GM18505 (cell line): ENCODE data around the gene KPNA6.
"Not testable (repeated sequence)": the region's sequence is repeated elsewhere in the genome, so short reads cannot be mapped to it uniquely, and the experiment has no call there.

Experiments
- ATAC-seq: cut with Tn5 transposase; IDR thresholded peaks from one replicate; pipeline ENCODE4 v1.9.1; 2021; ENCODE audit not compliant: unreplicated experiment
- POLR2A ChIP-seq: IDR thresholded peaks from 4 replicates; pipeline ENCODE4 v1.6.1; 2011; ENCODE audit warnings: borderline replicate concordance; ENCODE audit not compliant: insufficient read depth, insufficient read length; ENCODE audit errors: extremely low read depth

Gene KPNA6

DNA sequence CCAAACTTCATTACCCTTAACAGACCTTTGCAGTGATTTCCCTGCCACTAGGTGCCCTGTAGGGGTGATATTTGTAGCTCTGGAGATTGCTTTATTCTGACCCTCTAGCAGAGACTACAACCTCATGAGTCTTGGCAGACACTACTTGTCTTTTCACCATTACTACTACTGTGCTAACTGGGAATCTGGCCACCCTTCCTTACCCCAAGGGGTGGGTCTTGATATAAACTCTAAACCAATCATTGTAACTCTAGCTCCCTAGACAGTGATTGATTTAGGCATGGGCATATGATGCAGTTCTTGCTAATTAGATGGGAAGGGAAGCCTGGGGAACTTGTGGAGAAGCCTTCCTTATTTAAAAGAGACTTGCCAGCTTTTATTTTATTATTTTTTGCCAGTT is 3.9 kb downstream of the KPNA6 start:
- no peak for ATAC-seq

DNA sequence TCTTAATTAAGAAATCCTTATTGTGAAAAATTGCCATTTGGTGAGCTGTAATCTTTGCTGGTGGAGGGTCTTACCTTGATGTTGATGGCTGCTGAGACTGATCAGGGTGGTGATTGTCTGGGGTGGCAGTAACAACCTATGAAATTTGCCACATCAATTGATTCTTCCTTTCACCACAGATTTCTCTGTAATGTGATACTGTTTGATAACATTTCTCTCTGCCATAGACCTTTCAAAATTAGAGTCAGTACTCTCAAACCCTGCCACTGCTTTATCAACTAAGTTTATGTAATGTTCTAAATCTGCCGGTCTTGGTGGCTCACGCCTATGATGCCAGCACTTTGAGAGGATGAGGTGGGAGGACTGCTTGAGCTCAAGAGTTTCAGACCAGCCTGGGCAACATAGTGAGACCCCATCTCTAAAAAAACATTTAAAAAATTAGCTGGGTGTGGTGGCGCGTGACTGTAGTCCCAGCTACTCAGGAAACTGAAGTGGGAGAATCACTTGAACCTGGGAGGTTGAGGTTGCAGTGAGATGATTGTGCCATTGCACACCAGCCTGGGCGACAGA is 5.0 kb downstream of the KPNA6 start:
- ATAC-seq = no peak
- TF ChIP-seq POLR2A = no peak

More for the DNA sequence above, 3.9 kb downstream of the KPNA6 start:
- TF ChIP-seq POLR2A = no peak

DNA sequence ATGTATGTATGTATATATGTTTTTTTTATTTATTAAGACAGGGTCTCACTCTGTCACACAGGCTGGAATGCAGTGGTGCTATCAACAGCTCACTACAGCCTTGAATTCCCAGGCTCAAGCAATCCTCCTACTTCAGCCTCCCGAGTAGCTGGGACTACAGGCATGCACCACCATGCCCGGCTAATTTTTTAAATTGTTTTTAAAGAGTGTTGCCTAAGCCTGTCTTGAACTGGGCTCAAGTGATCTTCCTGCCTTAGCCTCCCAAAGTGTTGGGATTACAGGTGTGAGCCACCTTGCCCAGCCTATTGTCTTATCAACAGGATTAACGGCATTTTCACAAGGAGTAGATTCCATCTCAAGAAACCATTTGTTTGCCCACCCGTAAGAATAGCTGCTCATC is 5.6 kb downstream of the KPNA6 start:
- not testable (repeated sequence) for ATAC-seq

DNA sequence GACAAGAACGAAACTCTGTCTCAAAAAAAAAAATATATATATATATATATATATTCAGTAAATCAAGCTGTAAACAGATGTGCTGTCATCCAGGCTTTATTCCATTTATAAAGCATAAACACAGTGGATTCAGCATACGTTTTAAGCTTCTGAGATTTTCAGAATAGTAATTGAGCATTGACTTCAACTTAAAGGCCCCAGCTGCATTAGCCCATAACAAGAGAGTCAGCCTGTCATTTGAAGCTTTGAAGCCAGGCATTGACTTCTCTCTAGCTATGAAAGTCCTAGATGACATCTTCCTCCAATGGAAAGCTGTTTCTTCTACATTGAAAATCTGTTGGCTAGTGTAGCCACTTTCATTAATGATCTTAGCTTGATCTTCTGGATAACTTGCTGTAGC is 6.6 kb downstream of the KPNA6 start:
- no peak for TF ChIP-seq POLR2A
- ATAC-seq = no peak

DNA sequence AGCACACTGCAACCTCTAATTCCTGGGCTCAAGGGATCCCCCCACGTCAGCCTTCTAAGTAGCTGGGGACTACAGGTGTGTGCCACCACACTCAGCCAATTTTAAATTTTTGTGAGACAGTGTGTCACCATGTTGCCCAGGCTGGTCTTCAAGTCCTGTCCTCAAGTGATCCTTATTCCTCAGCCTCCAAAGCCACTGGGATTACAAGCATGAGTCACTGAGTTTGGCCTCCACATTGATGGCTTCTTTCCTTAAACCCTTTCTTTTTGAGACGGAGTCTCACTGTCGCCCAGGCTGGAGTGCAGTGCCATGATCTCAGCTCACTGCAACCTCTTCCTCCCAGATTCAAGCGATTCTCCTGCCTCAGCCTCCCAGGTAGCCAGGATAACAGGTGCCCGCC is 7.6 kb downstream of the KPNA6 start:
- TF ChIP-seq POLR2A = no peak
- ATAC-seq = no peak

DNA sequence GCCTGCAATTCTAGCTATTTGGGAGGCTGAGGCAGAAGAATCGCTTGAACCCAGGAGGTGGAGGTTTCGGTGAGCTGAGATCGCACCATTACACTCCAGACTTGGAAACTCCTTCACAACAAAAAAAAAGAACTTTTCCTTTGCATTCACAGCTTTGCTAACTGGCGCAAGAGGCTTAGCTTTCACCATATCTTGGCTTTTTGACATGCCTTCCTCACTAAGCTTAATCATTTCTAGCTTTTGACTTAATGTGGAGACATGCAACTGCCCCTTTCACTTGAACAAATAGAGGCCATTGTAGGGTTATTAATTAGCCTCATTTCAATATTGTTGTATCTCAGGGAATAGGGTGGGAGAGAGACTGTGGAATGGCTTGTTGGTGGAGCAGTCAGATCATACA is 8.7 kb downstream of the KPNA6 start:
- TF ChIP-seq POLR2A = no peak
- ATAC-seq = no peak

DNA sequence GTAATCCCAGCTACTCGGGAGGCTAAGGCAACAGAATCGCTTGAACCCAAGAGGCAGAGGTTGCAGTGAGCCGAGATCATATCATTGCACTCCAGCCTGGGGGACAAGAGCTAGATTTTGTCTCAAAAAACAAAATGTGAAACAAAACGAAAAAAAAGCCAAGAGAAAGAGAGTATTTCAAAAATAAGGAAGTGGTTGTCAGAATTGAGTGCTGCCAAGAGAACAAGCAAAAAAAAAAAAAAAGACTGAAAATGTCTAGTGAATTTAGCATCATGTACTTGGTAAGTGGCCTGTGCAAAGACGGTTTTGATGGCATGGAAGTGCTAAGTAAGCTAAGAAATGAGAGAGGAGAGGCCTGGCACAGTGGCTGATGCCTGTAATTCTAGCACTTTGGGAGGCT is 14.3 kb downstream of the KPNA6 start:
- TF ChIP-seq POLR2A = no peak
- no peak for ATAC-seq

DNA sequence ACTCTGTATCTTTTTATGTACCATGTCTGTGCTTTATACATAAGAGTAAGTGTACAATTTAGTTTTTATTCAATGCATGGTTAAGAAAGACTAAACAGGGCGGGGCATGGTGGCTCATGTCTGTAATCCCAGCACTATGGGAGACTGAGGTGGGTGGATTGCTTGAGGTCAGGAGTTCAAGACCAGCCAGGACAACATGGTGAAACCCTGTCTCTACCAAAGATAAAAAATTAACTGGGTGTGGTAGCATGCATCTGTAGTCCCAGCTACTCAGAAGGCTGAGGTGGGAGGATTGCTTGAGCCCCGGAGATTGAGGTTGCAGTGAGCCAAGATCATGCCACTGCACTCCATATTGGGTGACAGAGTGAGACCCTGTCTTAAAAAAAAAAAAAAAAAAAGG is 15.5 kb downstream of the KPNA6 start:
- not testable (repeated sequence) for ATAC-seq

DNA sequence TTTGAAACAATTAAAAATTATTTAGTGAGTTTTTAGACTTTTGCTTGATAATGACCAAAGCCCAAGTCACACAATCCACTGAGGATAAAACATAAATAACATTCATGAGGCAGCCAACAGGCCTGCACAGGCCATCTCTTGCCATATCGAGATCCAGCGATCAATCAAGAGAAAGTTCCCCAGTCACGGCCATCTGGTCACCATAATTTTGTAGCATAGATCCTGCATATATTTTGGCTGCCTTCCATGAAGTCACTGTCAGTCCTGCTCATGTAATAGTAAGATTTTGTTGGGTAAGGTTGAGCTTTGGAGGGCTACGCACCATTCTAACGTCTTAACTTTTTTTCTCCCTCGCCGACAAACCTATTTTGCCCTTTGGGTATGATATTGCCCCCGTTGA is 17.5 kb downstream of the KPNA6 start:
- TF ChIP-seq POLR2A = no peak
- no peak for ATAC-seq

DNA sequence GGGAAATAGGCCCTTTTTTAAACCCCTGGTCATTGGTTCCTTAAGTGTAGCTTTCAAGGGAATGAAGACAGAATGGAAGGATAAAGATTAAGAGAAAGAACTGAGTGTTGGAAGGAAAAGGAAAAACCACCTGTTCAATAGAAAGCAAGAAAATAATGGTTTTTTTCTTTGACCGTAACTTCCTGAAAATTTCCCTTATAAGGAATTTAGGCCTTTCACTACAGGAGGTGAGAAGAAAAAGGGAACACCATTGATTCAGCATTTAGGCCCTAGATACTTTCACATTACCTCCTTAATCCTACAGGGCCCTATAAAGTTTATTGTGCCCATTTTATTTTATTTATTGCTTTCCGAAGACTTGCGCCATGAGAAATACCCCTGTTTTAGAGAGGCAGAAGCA is 18.9 kb downstream of the KPNA6 start:
- TF ChIP-seq POLR2A = no peak
- no peak for ATAC-seq

DNA sequence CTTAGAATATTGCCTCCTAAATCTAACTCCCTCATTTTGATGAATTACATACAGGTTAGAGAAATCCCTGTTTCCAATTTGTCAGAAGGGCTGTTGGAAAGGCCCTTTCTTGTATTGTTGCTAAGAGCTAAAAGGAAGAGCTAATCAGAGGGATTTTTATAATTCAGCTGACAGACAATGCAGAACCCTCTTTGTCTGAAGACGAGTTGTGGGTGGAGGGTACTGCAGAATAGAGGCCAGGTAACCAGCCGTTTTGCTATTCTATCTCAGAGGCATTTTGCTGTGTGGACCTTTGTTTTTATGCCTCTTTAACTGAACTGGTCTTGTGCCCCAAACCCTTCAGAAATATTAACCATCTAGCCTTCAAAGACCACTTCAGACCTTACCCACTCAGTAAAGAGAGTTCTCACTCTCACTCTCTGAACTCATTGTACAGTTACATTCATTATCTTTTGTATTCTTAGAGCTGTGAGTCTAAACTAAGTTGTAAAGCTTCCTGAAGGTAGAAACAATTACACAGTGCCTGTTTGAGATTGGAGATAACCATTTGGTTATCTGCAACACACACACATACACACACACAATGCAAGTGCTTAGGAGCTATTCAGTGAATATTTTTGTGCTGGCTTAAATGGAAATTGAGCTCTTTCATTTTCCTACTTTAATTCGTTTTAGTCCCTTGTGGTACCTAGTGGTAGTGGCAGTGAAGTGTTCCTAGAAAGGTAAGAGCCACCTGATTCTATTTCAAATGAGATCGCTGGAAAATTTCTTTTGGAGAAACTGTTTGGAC is 19.7 kb downstream of the KPNA6 start:
- no peak for ATAC-seq

DNA sequence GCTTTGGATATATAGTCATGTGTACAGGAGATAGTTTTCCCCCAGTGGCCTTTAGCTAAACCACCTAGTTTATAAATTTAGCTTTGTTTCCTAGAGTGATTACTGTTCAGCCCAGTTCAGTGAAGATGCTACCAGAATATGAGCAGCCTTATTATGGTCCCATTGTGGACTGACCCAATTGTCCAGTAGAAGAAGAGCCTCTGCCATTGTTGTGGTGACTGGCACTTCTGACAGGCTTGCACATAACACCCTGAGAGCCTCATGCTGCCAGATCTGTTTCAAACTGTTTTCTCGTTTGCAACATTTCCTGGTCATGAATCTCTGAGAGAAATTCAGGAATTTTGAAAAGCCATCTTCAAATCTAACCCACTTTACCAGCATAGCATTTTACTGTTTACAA is 20.6 kb downstream of the KPNA6 start:
- no peak for TF ChIP-seq POLR2A
- ATAC-seq = no peak

More for the DNA sequence above, 19.7 kb downstream of the KPNA6 start:
- TF ChIP-seq POLR2A = no peak

DNA sequence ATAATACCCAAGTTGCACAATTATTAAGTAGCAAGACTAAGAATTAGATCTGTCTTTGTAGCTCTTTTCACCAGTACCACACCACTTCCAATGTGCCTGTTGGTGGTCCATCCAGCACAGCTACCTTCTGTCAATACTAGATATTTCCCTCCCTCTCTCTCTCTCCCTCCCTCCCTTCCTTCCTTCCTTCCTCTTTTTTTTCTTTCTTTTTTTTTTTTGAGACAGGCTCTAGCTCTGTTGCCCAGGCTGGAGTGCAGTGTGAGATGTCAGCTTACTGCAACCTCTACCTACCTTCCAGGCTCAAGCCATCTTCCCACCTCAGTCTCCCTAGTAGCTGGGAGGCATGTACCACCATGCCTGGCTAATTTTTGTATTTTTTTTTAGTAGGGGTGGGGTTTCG is 21.1 kb downstream of the KPNA6 start:
- TF ChIP-seq POLR2A = no peak
- no peak for ATAC-seq

DNA sequence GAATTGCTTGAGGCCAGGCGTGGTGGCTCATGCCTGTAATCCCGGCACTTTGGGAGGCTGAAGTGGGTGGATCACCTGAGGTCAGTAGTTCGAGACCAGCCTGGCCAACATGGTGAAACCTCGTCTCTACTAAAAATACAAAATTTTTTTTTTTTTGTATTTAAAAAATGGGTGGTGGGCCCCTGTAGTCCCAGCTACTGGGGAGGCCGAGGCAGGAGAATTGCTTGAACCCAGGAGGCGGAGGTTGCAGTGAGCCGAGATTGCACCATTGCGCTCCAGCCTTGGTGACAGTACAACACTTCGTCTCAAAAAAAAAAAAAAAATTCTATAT is 26.1 kb downstream of the KPNA6 start:
- ATAC-seq = not testable (repeated sequence)

DNA sequence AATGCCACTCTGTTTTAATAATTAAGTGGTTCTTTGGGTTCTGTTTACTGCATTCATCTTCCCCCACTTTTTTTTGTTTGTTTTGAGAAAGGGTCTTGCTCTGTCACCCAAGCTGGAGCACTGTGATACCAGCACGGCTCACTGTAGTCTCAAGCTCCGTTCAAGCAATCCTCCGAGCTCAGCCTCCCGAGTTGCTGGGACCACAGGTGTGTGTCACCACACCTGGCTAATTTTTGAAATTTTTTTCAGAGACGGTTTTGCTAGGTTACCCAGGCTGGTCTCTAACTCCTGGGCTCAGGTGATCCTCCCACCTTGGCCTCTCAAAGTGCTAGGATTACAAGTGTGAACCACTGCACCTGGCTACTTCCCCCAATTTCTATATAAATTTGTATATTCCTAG is 29.3 kb downstream of the KPNA6 start:
- no peak for ATAC-seq
- no peak for TF ChIP-seq POLR2A

DNA sequence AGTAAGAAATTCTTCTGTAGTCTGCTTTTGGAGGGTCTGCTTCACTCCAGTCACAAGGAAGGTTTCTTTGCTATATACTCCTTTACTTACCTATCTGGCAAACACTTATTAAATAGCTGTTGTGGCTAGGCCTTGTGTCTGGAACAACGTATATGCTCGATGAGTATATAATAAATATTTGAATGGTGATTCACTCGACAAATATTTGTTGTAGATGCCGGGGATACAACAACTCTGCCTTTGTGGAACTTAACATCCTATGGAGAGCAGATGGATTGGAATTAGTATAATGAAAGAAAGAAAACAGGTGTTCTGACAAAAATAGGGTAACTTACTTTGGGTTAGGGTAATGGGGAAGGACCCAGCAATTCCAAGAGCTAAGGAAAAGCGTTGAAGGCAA is 31.1 kb downstream of the KPNA6 start:
- no peak for ATAC-seq
- TF ChIP-seq POLR2A = no peak
